ENCODE results near the gene NCEH1.
A peak's percentile ranks its signal among the peaks of the same experiment; 100 is the strongest.
"Not testable (repeated sequence)": the region's sequence is repeated elsewhere in the genome, so short reads cannot be mapped to it uniquely, and the experiment has no call there.

Gene NCEH1

DNA sequence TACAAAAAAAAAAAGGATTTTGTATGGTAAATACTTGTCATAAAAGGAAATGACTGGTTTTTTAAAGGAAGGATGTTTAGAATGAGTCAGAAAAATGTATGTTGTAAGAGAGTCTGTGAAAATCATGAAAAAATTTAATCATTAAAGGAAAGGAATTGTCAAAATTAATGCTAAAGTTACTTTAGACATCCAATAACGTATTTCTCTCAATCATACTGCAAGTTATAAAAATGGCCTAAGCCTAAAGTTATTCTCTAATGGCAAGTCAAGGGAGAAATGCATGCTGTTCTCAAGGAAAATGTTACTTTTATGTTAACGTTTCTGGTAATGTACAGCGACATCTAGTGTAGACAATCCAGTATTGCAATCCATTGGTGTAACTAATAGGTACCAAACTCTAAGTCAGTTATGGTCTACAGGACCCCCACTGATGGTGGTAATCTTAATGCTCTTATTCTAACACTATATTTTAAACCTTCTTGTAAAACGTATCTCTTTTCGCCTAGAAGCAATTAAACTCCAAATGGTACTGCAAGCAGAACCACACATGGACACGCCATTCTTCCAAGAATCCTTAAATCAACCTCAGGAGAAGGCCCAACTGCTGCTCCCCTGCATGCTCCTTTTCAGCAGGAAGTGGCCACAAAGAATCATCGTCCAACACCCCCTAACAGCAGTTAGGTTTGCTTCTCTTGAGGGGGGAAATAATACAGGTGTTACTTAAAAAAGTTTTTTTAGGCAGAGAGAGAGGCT lies 35.2 kb downstream of the NCEH1 start:
- DNase-seq (ENCODE audit: low read depth) = no peak

- peak; percentile 22 for DNase-seq (ENCODE audit: low read depth)
Measured at GRCh38 chr3:172673210-172673679, 37.6 kb downstream of the NCEH1 start.

DNA sequence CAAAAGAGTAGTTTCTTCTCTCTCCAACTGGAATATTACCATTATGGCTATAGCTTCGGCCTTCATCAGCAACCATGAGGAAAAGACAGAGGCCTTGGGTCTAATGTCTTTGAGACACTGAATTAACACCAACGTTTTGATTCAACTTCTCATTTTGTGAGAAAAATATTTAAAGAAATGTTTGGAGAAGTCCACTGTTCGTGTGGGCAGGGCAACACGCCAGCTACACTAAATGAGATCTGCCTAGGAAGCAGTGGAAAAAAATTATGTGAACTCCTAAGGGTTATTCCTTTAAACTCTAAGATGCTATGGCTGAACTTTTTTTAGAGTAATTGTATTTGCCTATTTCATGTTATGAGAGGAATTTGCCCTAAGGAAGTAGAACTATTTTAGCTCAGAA lies 41.8 kb downstream of the NCEH1 start:
- no peak for DNase-seq (ENCODE audit: low read depth)

DNA sequence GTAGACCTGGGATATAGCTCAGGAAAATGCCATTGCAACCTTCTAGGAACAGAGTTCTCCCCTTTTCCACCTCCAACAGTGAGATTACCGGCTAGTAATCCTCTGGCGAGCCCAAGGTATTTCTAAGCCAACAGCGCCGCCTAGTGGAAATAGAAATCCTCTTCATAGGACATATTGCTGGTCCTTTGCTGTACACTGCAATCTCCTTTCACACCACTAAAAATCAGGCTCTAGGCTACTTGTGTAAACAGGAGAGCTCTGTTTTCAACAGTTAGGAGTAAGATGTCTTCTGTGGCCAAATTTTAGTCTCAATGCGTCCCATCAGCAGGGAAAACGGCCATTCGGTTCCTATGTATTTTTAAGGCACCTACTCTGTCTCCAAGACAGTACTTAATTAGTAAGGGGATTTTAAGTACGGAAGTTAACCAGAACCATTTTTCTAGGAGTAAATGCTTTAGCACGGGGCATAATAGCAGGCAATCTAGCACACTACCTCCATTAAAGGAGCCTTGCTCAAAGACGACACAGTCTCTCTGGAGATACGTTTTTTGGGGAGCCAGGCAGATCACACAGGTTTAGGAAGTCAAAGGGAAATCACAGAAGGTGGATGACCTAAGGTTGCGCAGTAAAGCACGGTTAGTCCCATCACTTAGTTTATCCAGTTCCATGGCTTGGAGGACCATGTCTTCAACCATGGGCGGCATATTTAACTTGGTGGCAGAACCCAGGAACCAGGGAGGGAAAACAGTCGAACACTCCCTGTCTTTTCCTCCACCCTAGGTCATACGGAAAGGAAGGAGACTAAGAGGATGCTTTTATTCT lies 43.8 kb downstream of the NCEH1 start:
- peak; percentile 49 for DNase-seq (ENCODE audit: low read depth)

GRCh38 chr3:172666181-172666872 lies 44.5 kb downstream of the NCEH1 start:
- DNase-seq (ENCODE audit: low read depth) = no peak

DNA sequence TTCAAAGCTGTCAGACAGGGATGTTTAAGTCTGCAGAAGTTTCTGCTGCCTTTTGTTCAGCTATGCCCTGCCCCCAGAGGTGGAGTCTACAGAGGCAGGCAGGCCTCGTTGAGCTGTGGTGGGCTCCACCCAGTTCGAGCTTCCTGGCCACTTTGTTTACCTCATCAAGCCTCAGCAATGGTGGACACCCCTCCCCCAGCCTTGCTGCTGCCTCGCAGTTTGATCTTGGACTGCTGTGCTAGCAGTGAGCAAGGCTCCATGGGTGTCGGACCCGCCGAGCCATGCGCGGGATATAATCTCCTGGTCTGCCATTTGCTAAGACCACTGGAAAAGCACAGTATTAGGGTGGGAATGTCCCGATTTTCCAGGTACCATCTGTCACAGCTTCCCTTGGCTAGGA lies 45.4 kb downstream of the NCEH1 start:
- not testable (repeated sequence) for DNase-seq (ENCODE audit: low read depth)

- not testable (repeated sequence) for DNase-seq (ENCODE audit: low read depth)
Measured at GRCh38 chr3:172660421-172660820, 50.4 kb downstream of the NCEH1 start.

GRCh38 chr3:172659246-172660002 lies 51.4 kb downstream of the NCEH1 start:
- no peak for DNase-seq (ENCODE audit: low read depth)

DNA sequence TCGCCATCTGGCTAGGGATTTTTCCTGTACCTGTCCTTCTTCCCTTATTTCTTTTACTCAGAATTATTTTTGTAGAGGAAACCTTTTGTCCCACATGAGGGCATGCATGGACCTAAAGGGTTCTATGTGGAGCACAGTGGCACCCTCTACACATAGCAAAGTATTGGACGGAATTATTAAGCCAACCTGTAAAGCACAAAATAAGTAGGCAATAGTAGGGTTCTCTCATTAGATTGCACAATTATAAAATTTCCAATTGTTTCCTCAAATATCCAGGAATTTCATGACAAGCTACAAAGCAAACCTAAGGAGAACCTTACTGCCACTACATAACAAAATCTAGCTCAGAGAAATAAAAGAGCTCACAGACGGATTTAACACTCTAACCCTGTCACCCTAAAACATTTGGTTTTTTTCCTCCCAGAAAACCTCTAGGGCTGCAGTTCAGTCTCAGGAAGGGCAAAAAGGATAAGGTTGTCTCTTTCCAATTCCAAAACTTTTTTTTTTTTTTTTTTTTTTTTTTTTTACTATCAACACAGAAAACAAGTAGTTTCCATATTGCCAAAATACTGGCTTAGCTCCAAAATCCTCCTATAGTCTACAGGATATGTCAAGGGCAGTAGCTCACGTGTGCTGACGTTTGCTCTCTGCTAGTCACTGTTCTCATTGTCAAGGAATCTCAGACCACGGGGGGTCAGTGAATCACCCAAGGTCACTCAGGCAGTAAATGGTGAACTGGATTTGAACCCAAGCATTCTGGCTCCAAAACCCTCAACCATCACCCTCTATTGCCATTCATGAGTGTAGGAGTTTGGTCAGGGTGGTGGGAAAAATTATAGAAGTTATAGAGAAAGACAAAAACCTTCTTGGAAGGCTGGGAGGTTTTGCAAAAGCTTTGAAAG lies 52.3 kb downstream of the NCEH1 start:
- no peak for DNase-seq (ENCODE audit: low read depth)

DNA sequence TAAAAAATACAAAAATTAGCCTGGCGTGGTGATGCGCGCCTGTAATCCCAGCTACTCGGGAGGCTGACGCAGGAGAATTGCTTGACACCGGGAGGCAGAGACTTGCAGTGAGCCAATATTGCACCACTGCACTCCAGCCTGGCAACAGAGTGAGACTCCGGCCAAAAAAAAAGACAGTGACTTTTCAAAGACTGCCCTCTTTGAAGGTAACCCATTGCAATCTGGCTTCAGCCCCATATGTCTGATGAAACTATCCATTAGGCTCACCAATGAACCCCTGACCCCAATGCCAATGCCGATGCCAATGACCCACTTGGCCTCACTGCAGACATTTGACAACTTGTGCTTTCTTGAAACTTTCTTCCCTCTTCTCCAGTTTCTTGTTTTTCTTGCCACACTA lies 54.3 kb downstream of the NCEH1 start:
- DNase-seq (ENCODE audit: low read depth) = no peak

DNA sequence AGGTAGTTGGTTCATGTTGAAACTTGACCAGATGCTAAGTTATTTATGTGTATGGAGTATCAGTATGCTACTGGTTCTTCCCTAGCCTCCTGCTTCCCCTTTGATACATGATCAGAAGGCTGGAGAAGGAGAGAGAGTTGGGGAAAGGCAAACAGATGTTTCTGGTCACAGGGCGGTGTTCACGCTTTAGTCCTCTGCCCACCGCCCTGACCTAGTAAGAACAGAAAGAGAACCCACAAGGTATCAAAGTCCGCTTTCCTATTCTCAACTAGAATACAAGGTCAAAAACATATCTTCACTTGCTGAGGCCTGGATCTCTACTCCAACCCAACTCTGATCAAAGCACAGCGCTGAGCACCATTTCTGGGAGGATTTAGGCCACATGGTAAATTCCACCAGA lies 55.5 kb downstream of the NCEH1 start:
- DNase-seq (ENCODE audit: low read depth) = no peak

DNA sequence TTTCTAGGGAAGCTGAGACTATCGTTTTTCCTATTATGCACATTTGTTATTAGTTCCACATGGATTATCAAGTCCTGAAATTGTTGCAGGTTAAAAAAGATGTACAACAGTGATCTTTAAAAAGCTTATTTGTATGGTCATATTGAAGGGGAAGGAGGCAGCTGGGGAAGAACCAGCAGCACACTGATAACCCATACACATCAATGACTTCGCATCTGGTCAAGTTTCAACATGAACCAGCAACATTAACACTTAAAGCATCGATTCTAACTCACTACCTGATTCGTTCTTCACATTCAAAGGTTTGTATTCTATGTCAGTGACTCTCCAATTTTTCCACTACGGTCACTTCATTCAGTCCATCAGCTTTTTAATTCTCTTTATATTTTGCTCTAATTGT lies 56.4 kb downstream of the NCEH1 start:
- DNase-seq (ENCODE audit: low read depth) = no peak

GRCh38 chr3:172653004-172653572 lies 57.8 kb downstream of the NCEH1 start:
- DNase-seq (ENCODE audit: low read depth) = no peak

DNA sequence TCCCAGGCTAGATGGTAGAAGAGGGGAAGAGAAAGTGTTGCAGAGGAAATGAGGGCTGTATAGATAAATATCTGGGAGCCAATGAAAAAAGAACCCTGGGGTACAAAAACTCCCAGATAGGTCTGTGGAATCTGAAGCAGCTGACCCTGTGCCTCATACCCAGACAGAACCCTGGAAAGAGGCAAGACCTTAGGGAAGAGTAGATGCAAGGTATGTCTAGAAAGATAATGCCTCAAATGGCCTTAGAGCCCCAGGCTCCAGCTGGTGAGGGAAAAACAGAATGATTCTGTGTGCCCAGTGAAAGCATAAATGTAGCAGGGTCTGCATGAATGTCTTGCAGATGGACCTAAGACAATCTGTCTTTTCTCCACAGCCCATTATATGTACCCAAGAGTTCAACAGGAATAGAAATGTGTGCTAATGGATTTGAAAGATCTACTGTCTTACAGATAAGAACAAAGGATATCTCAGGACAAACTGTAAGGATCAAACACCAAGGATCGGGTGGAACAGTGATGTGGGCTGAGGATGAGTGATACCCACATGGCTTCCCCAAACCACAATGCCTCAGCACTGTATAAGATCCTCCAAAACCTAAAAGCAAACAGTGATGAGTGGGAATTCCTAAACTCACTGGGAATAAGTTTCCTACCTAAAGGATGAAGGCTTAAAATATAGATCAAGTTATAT lies 58.8 kb downstream of the NCEH1 start:
- DNase-seq (ENCODE audit: low read depth) = no peak

- DNase-seq (ENCODE audit: low read depth) = no peak
Measured at GRCh38 chr3:172649987-172650386, 60.9 kb downstream of the NCEH1 start.

DNA sequence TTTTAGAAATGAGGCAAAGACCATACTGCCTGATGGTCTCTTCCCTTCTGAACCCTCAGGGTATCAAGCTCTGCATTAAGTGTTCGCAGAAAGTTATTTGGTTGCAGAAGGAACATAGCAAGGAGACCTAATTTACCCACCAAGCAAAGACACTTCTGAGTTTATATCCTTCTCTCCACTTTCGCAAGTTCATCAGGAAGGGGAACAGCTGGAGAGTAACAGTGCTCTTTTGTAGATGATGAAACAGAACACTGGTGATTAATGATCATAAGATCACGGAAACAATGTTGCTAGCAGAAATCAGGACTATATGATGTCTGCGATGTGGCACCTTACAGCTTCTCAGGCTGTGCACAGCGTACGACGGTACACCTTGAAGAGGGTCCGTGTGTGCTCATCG lies 62.1 kb downstream of the NCEH1 start:
- no peak for DNase-seq (ENCODE audit: low read depth)

DNA sequence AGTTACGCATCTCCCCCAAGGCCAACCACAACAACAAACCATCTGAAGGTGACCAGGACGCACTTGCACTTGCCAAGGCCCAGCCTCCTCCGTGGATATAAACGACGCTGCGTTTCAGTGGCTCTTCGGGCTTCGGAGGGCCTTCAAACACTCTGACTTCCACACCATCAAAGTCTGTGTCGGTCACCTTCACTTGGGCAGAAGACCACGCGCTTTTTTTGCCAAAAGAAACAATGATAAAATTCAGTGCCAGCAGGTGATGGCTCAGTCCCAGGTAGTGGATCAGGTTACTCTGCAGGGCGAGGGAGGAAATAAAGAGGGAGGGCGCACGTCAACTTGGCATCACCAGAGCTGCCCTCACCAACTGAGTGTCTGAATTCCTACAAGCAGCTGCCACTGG lies 63.0 kb downstream of the NCEH1 start:
- no peak for DNase-seq (ENCODE audit: low read depth)

GRCh38 chr3:172647080-172647479 lies 63.8 kb downstream of the NCEH1 start:
- no peak for DNase-seq (ENCODE audit: low read depth)

DNA sequence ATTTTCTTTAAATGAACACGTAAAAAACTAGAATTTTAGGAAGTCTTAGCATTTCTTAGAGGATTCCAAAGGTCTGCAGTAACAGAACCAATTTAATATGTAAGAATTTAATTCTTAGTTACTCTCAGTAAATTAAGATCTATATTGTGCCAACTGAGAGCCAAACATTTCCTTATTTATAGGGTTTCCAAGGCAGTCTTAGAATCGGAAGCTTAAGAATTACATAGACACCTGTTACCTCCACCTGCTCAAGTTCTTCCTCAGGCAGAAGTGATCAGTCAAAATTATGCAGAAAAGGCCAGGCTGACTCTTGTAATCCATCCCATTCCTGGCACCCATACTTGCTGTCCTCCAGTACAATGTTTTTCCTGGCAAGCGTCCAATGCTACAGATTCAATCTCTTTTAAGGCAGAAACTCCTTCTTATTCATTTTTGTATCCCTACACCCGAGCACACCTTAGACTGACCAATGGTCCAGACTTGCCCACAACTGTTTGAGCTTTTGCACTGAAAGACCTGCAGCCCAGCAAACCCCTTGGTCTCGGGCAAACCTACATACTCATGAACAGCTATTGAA lies 64.3 kb downstream of the NCEH1 start:
- DNase-seq (ENCODE audit: low read depth) = no peak

- no peak for DNase-seq (ENCODE audit: low read depth)
Measured at GRCh38 chr3:172644258-172644657, 66.6 kb downstream of the NCEH1 start.

Data from activated T-helper 9 cell treated with anti-CD3 and anti-CD28 coated beads, Interleukin-2, amount 50 U/mL, for 16 hours (primary cell).